ENCODE results near the gene EYS. TPM values are rescaled to one million over a fixed set of nuclear protein-coding genes. Genes with fewer than 3 reads are reported as not detected.
"Not testable (repeated sequence)": the region's sequence is repeated elsewhere in the genome, so short reads cannot be mapped to it uniquely, and the experiment has no call there.

Gene EYS
- total RNA-seq, 1 experiment from 2014 or later = not detected

- no peak for DNase-seq (ENCODE audit: low read depth)
Measured at GRCh38 chr6:63739094-63739687, 1967.8 kb downstream of the EYS start.

- not testable (repeated sequence) for DNase-seq (ENCODE audit: low read depth)
Measured at GRCh38 chr6:63738190-63738589, 1968.8 kb downstream of the EYS start.

- no peak for DNase-seq (ENCODE audit: low read depth)
Measured at GRCh38 chr6:63734923-63735322, 1972.1 kb downstream of the EYS start.

DNA sequence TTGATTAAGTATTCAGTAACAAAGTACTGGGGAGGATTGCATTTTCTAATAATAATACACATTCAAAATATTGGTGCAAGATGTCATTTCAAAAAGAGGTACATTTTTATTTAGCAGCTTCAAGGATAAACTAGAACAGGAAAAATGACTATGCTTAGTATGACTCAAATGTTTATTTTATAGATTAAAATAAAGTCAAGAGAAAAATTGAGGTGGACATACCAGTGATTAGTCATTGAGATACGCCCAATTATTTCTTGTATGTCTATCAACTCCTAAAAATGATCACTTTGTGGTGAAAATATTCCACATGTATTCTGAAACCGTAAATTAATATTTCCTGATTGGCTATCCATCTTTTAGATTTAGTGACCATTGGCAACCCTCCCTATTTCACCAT is 1974.7 kb downstream of the EYS start:
- DNase-seq (ENCODE audit: low read depth) = no peak

DNA sequence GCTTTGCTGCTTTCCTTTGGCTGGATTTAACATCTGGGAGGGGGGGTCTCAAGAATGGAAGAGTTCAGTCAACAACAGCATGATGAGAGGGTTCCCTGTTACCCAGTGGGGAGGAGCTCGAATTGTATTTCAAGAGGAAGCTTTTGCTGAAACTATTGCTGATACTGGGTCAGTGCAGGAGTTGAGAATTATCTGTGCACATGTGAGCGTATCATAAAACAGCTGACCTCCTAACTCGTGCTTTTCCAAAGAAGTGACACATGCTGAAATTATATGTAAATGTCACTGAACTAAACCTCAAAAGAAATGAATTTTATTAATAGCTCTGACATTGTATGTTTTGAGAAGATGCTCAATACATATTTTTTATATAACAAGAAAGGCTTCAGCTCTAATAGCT is 1975.1 kb downstream of the EYS start:
- DNase-seq (ENCODE audit: low read depth) = no peak

GRCh38 chr6:63730311-63730710 is 1976.7 kb downstream of the EYS start:
- DNase-seq (ENCODE audit: low read depth) = no peak

GRCh38 chr6:63724721-63725120 is 1982.3 kb downstream of the EYS start:
- no peak for DNase-seq (ENCODE audit: low read depth)

DNA sequence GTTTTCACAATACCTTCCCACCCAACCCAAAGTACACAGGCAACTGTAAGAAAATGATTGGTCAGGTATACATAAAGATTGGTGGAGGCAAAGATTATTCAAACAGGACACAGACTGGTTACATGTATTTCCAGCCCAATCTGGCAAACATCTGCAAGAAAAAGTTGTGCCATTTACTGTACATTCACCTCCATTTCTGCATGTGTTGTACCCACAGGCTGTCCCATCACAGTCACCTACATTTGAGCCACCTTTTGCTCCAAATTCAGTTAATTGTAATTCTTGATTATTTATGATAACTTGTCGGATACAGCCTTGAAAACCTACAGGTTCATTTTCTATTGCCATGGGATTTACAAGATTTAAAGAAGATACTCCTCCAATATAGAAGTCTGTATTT is 1985.8 kb downstream of the EYS start:
- no peak for DNase-seq (ENCODE audit: low read depth)

DNA sequence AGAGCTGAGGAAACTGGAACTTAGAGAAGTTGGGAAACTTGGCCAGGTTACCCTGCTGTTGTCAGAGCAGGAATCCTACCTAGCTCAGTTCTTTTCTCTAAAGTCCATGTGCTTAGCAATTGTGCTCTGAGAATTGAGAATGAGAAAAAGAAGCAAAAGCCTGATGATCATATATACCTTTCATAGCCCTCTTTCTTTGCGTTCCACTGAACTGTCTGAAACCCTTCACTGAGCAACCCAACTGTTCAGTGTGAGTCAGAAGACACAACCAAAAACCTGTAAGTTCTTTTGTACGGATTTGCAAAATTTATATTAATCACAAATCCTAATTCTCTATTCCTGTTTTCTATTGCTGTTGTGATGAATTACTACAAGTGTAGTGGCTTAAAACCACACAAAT is 1990.9 kb downstream of the EYS start:
- no peak for DNase-seq (ENCODE audit: low read depth)

GRCh38 chr6:63714091-63714490 is 1992.9 kb downstream of the EYS start:
- no peak for DNase-seq (ENCODE audit: low read depth)

GRCh38 chr6:63713332-63713731 is 1993.7 kb downstream of the EYS start:
- DNase-seq (ENCODE audit: low read depth) = no peak

GRCh38 chr6:63709148-63709547 is 1997.9 kb downstream of the EYS start:
- DNase-seq (ENCODE audit: low read depth) = no peak

- DNase-seq (ENCODE audit: low read depth) = no peak
Measured at GRCh38 chr6:63708631-63709030, 1998.4 kb downstream of the EYS start.

GRCh38 chr6:63706630-63707029 is 2000.4 kb downstream of the EYS start:
- no peak for DNase-seq (ENCODE audit: low read depth)

DNA sequence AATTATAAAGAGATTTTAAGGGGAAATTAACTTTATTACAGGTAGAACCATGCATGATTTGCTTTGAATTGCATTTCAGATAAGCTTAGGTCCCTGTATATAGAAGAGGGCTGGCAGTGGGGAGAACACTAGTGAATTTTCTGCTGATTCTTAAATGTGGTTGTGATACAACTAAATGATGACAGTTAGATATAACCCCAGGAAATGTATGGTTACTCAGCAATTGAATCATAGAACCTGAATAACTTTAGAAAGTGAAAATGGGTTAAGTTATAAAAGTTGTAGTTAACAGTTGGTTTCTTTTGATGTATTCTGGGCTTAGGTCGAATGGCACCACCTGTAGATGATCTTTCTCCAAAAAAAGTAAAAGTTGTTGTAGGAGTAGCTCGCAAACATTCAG is 2001.3 kb downstream of the EYS start:
- no peak for DNase-seq (ENCODE audit: low read depth)

GRCh38 chr6:63690221-63690620 is 2016.8 kb downstream of the EYS start:
- no peak for DNase-seq (ENCODE audit: low read depth)

- no peak for DNase-seq (ENCODE audit: low read depth)
Measured at GRCh38 chr6:63689421-63689820, 2017.6 kb downstream of the EYS start.

DNA sequence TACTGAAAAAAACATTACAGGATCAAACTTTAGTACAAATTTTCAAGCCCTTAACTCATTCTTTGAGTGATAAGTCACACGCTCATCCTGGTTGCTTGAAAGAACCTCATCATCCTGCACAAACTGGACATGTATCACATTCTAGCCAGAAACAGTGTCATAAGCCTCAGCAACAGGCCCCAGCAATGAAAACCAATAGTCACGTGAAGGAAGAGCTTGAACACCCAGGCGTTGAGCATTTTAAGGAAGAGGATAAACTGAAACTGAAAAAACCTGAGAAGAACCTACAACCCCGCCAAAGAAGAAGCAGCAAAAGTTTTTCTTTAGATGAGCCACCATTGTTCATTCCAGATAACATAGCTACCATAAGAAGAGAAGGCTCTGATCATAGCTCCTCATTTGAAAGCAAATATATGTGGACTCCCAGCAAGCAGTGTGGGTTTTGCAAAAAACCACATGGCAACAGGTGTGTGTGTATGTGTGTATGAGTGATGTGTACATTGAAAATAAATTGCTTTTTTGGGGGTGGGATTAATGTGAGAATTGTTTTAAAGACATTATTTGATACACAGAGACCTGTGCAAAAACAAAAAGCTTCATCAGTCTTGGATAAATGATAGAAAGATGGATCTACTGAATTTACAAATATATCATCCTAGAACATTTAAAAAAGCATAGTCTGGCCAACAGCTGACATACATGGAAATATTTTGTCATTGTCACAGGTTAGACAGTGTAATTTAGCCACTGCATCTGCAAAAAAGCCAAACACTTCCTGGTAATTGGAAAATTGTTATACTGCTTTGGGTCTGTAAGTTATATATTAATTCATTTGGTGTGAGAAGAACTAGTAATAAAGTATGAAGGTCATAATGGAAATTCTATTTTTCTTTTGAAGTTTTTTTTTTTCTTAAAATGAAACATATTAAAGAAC is 2021.3 kb downstream of the EYS start:
- no peak for DNase-seq (ENCODE audit: low read depth)

DNA sequence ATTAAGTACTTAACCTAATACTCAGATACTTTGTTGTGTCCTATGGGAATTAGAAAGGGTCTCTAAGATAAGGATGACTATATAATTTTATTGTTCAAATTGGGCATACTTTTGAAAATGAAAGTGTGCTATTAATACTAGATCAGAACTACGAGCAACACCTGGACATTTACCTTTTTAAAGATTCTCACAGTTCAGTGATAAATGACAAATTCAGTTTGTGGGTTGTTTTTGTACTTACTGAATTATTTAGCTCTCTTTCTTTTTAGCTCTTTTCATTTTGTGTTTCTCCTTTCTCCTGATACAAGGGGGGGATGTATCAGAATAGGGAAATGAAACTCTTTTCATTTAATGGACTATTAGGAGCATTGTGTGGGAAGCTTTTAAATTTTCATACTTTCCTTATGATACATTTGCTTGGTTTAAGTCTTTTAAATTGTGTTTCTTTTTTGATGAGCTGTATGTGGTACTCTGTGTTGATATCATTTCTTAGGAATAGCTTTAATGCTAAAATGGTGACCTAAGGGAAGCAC is 2023.9 kb downstream of the EYS start:
- DNase-seq (ENCODE audit: low read depth) = no peak

DNA sequence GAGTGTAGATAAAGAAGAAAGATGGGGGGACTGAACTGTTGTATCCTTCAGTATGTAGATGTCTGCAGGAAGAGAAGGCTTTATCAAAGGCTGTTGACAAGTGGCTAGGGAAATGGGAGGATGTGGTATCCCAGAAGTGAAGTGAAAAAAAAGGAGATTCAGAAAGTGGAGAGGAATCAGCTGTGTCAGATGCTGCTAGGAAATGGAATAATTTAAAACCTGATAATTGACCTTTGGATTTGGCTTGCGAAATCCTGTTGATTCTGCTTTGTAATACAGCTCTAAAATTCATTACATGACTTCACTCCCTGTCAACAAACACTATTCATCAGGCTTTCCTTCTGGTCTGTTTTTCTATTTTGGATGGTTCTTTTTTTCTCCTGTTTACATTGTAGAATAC is 2029.7 kb downstream of the EYS start:
- DNase-seq (ENCODE audit: low read depth) = no peak

DNA sequence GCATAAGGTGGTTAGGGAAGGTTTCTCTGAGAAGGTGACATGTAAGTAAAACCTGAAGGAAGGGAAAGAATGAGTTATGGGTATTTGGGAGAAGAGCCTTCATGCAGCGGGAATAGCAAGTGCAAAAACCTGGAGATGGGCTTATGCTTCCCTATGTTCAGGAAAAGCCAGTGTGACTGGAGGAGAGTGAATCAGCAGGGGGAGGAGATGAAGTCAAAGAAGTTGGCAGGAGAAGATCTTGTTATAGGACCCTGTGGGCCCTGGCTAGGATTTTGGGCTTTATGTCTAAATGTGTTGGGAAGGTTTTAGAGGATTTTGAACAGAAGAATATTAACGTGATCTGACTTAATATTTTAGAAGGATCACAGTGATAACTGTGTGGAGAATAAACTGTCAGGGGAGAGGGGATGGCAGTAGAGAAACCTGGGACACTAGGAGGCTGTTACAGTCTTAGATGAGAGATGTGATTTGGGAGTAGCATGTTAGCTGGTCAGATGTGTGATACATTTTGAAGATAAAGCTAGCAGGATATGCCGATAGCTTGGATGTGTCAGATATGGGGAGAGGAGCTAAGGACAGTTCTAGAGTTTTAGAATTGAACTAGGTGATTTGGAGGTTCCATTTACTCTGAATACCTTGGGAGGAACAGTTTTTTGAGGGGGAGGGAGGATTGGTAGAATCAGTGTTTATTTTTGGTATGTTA is 2030.5 kb downstream of the EYS start:
- DNase-seq (ENCODE audit: low read depth) = no peak

DNA sequence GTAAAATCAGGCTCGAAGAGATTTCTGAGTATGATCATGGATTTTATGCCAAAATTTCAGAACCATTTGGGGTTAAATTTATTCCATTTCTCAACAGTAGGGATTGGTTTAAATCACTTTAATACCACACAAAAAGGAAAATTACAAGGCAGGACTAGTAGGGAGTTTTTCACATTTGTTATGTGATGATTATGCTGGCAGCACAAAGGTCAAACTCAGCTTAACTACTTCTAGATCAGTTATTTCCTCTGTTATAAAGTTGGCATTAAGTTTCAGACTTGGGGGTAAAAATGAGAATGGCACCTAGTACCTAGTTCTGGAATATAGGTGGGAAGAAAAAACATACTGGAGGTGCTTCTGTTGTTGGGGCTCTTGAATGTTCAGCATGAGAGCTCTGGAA is 2031.9 kb downstream of the EYS start:
- no peak for DNase-seq (ENCODE audit: low read depth)

GRCh38 chr6:63674635-63675034 is 2032.4 kb downstream of the EYS start:
- DNase-seq (ENCODE audit: low read depth) = no peak

All from Daoy (cell line).